Measurements from ENCODE around the gene EXOC6B. TPM values are rescaled to one million over a fixed set of nuclear protein-coding genes. Genes with fewer than 3 reads are reported as not detected.

The EXOC6B gene
- total RNA-seq, 2 experiments from 2014 or later = 6.8 to 7.6 TPM

DNA sequence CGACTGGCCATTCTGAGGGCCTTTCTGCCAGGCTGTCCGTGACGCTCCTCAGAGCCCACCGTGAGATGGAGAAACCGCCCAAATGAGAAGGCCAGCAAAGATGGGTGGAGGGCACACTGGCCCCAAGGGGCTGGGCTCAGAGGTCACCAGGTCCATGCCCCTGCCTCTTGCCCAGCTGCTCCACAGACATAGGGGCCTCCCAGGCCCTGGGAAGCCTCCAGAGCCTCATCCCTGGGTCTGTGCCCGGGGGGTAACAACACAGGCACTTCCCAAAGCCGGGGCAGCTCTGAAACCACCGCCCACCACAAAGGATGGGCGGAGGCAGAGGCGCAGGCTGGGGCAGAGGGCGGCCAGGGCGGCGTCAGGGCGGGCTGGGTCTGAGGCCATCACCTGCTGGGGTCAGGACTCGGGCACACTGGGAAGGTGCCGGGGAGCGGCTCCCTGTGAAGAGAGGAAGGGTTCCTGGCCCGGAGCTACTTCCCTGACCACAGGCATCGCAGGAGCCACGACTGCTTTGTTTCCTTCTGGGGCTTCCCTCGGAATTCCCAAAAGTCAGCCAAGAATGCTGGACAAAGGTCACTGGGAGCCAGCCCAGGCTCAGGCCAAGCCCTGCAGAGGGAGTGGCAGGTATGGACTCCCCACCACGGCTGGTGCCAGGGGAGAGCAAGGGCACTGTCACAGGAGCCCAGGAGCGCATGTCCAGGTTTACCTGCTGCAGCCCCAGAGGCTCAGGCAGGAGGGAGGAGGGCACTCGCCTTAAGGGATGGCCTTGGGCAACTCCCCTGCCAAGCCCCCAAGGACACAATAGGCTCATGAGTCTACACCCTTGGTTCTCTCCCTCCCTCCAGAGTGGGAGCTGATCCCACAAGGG, 687.6 kb downstream of the EXOC6B start:
- Mint-ChIP-seq H3K27ac (no peak overlapping the region), H3K36me3 (no peaks in the 10 kb centered on the region), H3K4me3 (no peak overlapping the region), H3K9me3 (no peaks in the 10 kb centered on the region), H3K4me1 (peaks cover 2% of the 10 kb centered on the region), H3K27me3 (peaks cover 18% of the 10 kb centered on the region)
- no peak for DNase-seq

- DNase-seq = peak; percentile 60
- Mint-ChIP-seq H3K9me3 (no peaks in the 10 kb centered on the region), H3K27me3 (peaks cover 13% of the 10 kb centered on the region), H3K36me3 (no peaks in the 10 kb centered on the region), H3K4me3 (no peak overlapping the region), H3K27ac (no peak overlapping the region), H3K4me1 (peaks cover 2% of the 10 kb centered on the region)
Observed at GRCh38 chr2:72137498-72138010, 688.3 kb downstream of the EXOC6B start.

DNA sequence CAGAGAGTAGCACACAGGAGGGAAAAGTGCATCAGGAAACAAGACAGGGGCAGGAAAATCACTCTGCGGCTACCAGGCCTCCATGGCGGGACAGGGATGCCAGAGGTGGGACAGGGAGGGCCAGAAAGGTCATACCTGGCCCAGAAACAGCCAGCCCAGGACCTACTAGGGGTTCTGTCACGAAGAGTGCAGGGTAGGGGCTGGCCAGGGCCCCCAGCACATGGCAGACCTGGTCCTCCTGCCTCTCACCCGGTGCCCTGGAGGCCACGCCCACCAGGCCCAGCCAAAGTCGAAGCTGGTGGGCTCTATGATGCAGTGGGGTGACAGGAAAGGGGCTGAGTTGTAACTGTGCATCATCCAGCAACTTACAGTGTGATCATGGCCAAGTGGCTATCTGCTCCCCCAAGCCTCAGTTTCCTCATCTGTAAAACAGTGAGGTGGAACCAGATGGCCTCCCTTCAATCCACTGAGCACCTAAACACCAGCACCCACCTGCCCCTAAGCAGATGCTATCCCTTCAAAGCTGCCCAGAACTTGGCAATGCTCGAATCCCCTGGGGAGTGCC, 688.8 kb downstream of the EXOC6B start:
- Mint-ChIP-seq H3K4me3 (no peak overlapping the region), H3K27ac (no peak overlapping the region), H3K27me3 (peaks cover 8% of the 10 kb centered on the region), H3K9me3 (no peaks in the 10 kb centered on the region), H3K36me3 (no peaks in the 10 kb centered on the region), H3K4me1 (peaks cover 2% of the 10 kb centered on the region)
- DNase-seq = no peak

- H3K4me3 Mint-ChIP-seq = no peak overlapping the region
- no peaks in the 10 kb centered on the region for H3K36me3 Mint-ChIP-seq
- H3K9me3 Mint-ChIP-seq = no peaks in the 10 kb centered on the region
- DNase-seq = no peak
- H3K4me1 Mint-ChIP-seq = peaks cover 2% of the 10 kb centered on the region
- H3K27ac Mint-ChIP-seq = no peak overlapping the region
- H3K27me3 Mint-ChIP-seq = peaks cover 6% of the 10 kb centered on the region
Observed at GRCh38 chr2:72136331-72136730, 689.5 kb downstream of the EXOC6B start.

DNA sequence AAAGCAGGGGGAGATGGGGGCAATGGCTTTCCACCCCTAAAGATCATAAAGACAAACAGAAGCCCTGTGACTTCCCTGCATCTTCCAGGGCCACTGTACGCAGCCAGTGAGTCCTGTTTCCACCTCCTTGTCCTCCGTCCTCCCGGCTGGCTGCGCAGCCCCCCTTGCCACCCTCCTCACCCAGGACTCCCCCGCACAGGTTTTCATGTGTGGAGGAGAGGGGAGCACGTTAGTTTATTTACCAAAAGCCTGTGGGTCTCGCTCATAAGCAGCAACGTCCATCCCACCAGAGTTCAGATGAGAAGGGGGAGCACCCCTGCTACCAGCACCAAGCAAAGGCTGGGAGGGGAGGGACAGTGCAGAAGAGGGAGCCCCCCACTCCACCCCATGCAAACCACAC, 689.9 kb downstream of the EXOC6B start:
- peaks cover 2% of the 10 kb centered on the region for H3K4me1 Mint-ChIP-seq
- no peak overlapping the region for H3K4me3 Mint-ChIP-seq
- H3K27me3 Mint-ChIP-seq = peaks cover 8% of the 10 kb centered on the region
- no peaks in the 10 kb centered on the region for H3K9me3 Mint-ChIP-seq
- no peak for DNase-seq
- no peaks in the 10 kb centered on the region for H3K36me3 Mint-ChIP-seq
- H3K27ac Mint-ChIP-seq = no peak overlapping the region

GRCh38 chr2:72134997-72135800, 690.6 kb downstream of the EXOC6B start:
- Mint-ChIP-seq H3K4me3 (no peak overlapping the region), H3K4me1 (peaks cover 2% of the 10 kb centered on the region)
- no peak for DNase-seq

GRCh38 chr2:72134408-72134996, 691.3 kb downstream of the EXOC6B start:
- H3K27me3 Mint-ChIP-seq = peaks cover 8% of the 10 kb centered on the region
- no peak overlapping the region for H3K27ac Mint-ChIP-seq
- peaks cover 2% of the 10 kb centered on the region for H3K4me1 Mint-ChIP-seq
- no peaks in the 10 kb centered on the region for H3K36me3 Mint-ChIP-seq
- DNase-seq = no peak
- no peak overlapping the region for H3K4me3 Mint-ChIP-seq
- H3K9me3 Mint-ChIP-seq = no peaks in the 10 kb centered on the region

More at GRCh38 chr2:72134997-72135800, 690.6 kb downstream of the EXOC6B start:
- Mint-ChIP-seq H3K27me3 (peaks cover 8% of the 10 kb centered on the region), H3K27ac (no peak overlapping the region), H3K9me3 (no peaks in the 10 kb centered on the region), H3K36me3 (no peaks in the 10 kb centered on the region)

GRCh38 chr2:72133721-72134407, 692.0 kb downstream of the EXOC6B start:
- no peak for DNase-seq
- no peak overlapping the region for H3K4me3 Mint-ChIP-seq
- H3K36me3 Mint-ChIP-seq = no peaks in the 10 kb centered on the region
- H3K27ac Mint-ChIP-seq = no peak overlapping the region
- H3K27me3 Mint-ChIP-seq = peaks cover 11% of the 10 kb centered on the region
- H3K4me1 Mint-ChIP-seq = peaks cover 2% of the 10 kb centered on the region
- no peaks in the 10 kb centered on the region for H3K9me3 Mint-ChIP-seq

GRCh38 chr2:72132981-72133720, 692.7 kb downstream of the EXOC6B start:
- H3K9me3 Mint-ChIP-seq = no peaks in the 10 kb centered on the region
- peaks cover 12% of the 10 kb centered on the region for H3K27me3 Mint-ChIP-seq
- H3K4me1 Mint-ChIP-seq = peaks cover 2% of the 10 kb centered on the region
- no peak overlapping the region for H3K27ac Mint-ChIP-seq
- H3K4me3 Mint-ChIP-seq = no peak overlapping the region
- no peak for DNase-seq
- no peaks in the 10 kb centered on the region for H3K36me3 Mint-ChIP-seq

DNA sequence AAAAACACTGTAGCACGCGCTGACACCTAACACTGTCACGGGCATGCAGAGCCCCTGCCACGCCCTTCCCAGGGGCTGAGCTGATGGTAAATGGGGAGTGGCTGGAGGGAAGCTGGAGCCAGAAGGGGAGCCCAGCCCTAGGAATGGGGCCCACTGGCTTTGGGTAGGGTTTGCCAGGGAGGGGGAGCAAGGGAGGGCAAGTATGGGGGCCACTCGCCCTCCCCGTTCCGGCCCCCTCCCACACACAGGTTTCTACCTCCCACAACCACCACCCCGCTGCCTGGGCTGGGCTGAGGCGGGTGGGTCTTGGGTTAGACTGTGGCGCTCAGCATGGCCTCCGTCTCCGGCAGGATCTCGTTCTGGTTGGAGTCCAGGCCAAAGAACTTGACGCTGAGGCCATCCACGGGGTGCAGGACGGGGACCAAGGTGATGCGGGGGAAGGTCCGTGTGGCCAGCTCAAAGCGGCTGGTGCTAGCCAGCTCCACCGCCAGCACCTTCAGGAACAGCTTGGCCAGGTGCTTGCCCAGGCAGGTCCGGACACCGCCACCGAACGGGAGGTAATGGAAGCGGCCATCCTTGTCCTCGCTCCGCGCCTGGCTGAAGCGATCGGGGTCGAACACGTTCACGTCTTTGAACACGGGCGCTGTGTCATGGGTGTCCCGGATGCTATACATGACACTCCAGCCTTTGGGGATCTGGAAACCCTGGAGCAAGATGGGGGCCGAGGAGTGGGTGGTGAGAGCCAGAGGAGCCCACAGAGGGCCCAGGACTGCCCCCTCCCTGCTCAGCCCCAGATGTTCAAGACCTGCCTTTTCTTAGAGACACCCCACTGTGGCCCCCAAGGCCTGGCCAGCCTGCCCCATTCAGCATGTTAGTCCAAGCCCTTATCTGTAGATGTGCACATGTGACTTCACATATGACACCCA, 693.7 kb downstream of the EXOC6B start:
- H3K36me3 Mint-ChIP-seq = no peaks in the 10 kb centered on the region
- H3K4me1 Mint-ChIP-seq = no peaks in the 10 kb centered on the region
- H3K9me3 Mint-ChIP-seq = no peaks in the 10 kb centered on the region
- peaks cover 8% of the 10 kb centered on the region for H3K27me3 Mint-ChIP-seq
- no peak for DNase-seq
- H3K27ac Mint-ChIP-seq = no peak overlapping the region
- no peak overlapping the region for H3K4me3 Mint-ChIP-seq

GRCh38 chr2:72131371-72131891, 694.4 kb downstream of the EXOC6B start:
- Mint-ChIP-seq H3K4me1 (no peaks in the 10 kb centered on the region), H3K27me3 (peaks cover 8% of the 10 kb centered on the region), H3K4me3 (no peak overlapping the region), H3K36me3 (no peaks in the 10 kb centered on the region), H3K27ac (no peak overlapping the region), H3K9me3 (no peaks in the 10 kb centered on the region)
- no peak for DNase-seq

DNA sequence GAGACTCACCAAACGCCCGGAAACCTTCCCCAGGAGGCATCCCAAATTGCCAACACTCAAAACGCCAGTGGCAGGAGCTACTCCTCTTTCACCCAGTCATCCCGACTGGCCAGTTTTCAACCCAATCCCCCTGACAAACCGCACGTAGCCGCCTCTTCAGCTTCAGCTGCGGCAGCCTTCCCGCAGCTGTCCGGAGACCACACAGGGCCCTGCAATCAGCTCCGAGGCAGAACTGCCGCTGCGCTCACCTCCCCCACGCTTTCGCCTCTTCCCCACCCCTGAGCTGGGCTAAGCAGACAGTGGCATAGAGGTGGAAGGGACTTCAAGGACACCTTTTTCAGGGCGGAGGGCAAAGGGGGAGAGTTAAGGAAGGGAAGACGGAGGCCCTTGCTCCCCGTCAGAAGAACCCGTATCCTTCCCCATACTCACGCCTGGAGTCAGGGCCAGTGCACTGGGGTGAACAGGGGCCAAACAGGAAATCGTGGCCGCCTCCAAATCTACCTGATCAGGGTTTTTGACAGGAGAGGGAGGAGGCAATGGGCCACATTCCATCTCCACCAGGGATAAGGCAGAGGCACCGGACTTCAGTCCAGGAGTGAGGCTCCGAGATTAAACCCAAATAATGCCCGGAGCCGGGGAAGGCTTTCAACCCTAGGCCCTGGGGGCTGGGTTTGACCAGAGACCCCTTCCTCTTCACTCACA, 695.0 kb downstream of the EXOC6B start:
- Mint-ChIP-seq H3K4me3 (no peak overlapping the region), H3K9me3 (no peaks in the 10 kb centered on the region), H3K27ac (no peak overlapping the region), H3K27me3 (peaks cover 8% of the 10 kb centered on the region), H3K4me1 (no peaks in the 10 kb centered on the region), H3K36me3 (no peaks in the 10 kb centered on the region)
- DNase-seq = no peak

All from activated naive CD8-positive, alpha-beta T cell treated with anti-CD3 and anti-CD28 coated beads for 36 hours (primary cell).